Ishikawa (cell line): ENCODE results near the gene GPR61.

Experiments used
- CEBPB ChIP-seq: IDR thresholded peaks from 2 replicates; pipeline ENCODE4 v1.6.1; 2012
- CREB1 ChIP-seq: IDR thresholded peaks from 2 replicates; pipeline ENCODE4 v1.6.1; 2012; ENCODE audit warnings: low read depth
- EGR1 ChIP-seq: IDR thresholded peaks from 2 replicates; pipeline ENCODE4 v1.6.1; 2012
- EP300 ChIP-seq: IDR thresholded peaks from 2 replicates; pipeline ENCODE4 v1.6.1; 2012; ENCODE audit warnings: borderline replicate concordance
- NFIC ChIP-seq: IDR thresholded peaks from 2 replicates; pipeline ENCODE4 v1.6.1; 2012
- RAD21 ChIP-seq: IDR thresholded peaks from 2 replicates; pipeline ENCODE4 v1.6.1; 2012; ENCODE audit warnings: low read depth
- TAF1 ChIP-seq: IDR thresholded peaks from 2 replicates; pipeline ENCODE4 v1.6.1; 2012; ENCODE audit warnings: low read depth, mild to moderate bottlenecking
- TCF12 ChIP-seq: IDR thresholded peaks from 2 replicates; pipeline ENCODE4 v1.6.1; 2012; ENCODE audit warnings: low read depth
- TEAD4 ChIP-seq: IDR thresholded peaks from 2 replicates; pipeline ENCODE4 v1.6.1; 2012
- YY1 ChIP-seq: IDR thresholded peaks from 2 replicates; pipeline ENCODE4 v1.6.1; 2012; ENCODE audit warnings: low read depth
- ZBTB7A ChIP-seq: IDR thresholded peaks from 2 replicates; pipeline ENCODE4 v1.6.1; 2012; ENCODE audit warnings: low read depth
- TF ChIP-seq, protein P1 (sequence below): IDR thresholded peaks from 2 replicates; pipeline ENCODE4 v1.6.1; 2012
- TF ChIP-seq, protein P2 (sequence below): IDR thresholded peaks from 2 replicates; pipeline ENCODE4 v1.6.1; 2012; ENCODE audit warnings: low read depth, mild to moderate bottlenecking
- TF ChIP-seq, protein P3 (sequence below): IDR thresholded peaks from 2 replicates; pipeline ENCODE4 v1.6.1; 2012

DNA sequence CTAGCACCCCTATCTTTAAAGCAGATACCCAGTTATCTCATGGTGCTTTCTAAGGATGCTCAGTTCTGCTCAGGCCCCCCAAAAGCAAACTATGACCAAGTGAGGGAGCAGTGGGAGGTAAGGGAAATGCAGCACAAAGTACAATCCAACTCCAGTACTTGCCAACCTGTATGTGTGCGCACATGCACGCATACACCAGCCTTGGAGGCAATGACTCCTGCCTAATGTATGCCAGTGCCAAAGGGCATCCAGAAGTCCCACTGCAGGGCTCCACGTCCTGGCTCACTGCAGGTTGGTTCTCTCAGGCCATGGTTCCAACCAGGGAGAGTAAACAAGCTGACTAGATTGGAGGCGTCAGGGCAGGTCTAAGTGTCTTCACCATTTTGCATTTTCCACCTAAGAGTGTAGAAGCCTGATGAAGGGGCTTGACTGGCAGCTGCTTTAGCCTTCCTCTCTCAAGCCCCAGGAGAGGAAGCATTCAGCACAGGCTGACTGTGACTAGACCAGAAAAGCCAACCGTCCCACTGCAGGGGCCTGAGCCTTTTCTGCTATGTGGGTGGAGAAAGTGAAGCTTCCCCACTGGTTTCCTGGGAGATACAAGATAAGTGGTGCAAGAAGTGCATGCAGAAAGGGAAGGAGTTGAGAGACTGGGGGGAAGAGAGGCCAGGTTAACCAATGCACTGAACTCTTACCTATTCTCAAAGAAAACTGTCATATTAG is 37.9 kb upstream of the GPR61 start:
- TF ChIP-seq TEAD4 (no peak), CREB1 (no peak), EP300 (no peak), EGR1 (no peak), RAD21 (no peak), TAF1 (no peak), YY1 (no peak), CEBPB (no peak), TCF12 (no peak), ZBTB7A (no peak), NFIC (no peak)
- TF ChIP-seq, protein P1, sequence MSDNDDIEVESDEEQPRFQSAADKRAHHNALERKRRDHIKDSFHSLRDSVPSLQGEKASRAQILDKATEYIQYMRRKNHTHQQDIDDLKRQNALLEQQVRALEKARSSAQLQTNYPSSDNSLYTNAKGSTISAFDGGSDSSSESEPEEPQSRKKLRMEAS = no peak
- TF ChIP-seq, protein P2, sequence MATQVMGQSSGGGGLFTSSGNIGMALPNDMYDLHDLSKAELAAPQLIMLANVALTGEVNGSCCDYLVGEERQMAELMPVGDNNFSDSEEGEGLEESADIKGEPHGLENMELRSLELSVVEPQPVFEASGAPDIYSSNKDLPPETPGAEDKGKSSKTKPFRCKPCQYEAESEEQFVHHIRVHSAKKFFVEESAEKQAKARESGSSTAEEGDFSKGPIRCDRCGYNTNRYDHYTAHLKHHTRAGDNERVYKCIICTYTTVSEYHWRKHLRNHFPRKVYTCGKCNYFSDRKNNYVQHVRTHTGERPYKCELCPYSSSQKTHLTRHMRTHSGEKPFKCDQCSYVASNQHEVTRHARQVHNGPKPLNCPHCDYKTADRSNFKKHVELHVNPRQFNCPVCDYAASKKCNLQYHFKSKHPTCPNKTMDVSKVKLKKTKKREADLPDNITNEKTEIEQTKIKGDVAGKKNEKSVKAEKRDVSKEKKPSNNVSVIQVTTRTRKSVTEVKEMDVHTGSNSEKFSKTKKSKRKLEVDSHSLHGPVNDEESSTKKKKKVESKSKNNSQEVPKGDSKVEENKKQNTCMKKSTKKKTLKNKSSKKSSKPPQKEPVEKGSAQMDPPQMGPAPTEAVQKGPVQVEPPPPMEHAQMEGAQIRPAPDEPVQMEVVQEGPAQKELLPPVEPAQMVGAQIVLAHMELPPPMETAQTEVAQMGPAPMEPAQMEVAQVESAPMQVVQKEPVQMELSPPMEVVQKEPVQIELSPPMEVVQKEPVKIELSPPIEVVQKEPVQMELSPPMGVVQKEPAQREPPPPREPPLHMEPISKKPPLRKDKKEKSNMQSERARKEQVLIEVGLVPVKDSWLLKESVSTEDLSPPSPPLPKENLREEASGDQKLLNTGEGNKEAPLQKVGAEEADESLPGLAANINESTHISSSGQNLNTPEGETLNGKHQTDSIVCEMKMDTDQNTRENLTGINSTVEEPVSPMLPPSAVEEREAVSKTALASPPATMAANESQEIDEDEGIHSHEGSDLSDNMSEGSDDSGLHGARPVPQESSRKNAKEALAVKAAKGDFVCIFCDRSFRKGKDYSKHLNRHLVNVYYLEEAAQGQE = no peak
- TF ChIP-seq, protein P3, sequence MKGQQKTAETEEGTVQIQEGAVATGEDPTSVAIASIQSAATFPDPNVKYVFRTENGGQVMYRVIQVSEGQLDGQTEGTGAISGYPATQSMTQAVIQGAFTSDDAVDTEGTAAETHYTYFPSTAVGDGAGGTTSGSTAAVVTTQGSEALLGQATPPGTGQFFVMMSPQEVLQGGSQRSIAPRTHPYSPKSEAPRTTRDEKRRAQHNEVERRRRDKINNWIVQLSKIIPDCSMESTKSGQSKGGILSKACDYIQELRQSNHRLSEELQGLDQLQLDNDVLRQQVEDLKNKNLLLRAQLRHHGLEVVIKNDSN = no peak
